SK-N-MC (cell line): ENCODE measurements around the gene C22orf15.
A peak's percentile ranks its signal among the peaks of the same experiment; 100 is the strongest.

Experiments used
- DNase-seq: peaks from one replicate; pipeline ENCODE4 v3.0.0-alpha.2; 2011; ENCODE audit warnings: low read depth, low spot score
- H3K27ac ChIP-seq: fragments of 200-600 bp; sonication (generic); 2 replicates; pipeline ENCODE4 v1.5.1; 2016; ENCODE audit warnings: mixed run types
- H3K36me3 ChIP-seq: fragments of 200-600 bp; sonication (generic); 2 replicates; pipeline ENCODE4 v1.6.1; 2017; ENCODE audit warnings: antibody characterized with exemption, low read length, mixed read lengths; ENCODE audit not compliant: insufficient read depth
- H3K4me3 ChIP-seq: fragments of 200-600 bp; sonication (generic); 2 replicates; pipeline ENCODE4 v1.5.1; 2016
- H3K9ac ChIP-seq: fragments of 200-600 bp; sonication (generic); 2 replicates; pipeline ENCODE4 v1.8.0; 2017; ENCODE audit warnings: mixed run types, mixed read lengths; ENCODE audit not compliant: insufficient read length
- H3K9me3 ChIP-seq: fragments of 200-600 bp; sonication (generic); 2 replicates; pipeline ENCODE4 v1.6.1; 2017; ENCODE audit warnings: low read depth, mild to moderate bottlenecking, antibody characterized with exemption, low read length, moderate library complexity, mixed read lengths
- EZH2 ChIP-seq: fragments of 200-600 bp; sonication (generic); IDR thresholded peaks from one replicate; pipeline ENCODE4 v1.6.1; 2017; ENCODE audit warnings: antibody characterized with exemption
- FOXP2 ChIP-seq: optimal IDR thresholded peaks from 2 replicates; pipeline ENCODE3; 2011; ENCODE audit warnings: mild to moderate bottlenecking, moderate library complexity; ENCODE audit not compliant: insufficient read depth; ENCODE audit errors: extremely low read length, control extremely low read depth
- POLR2AphosphoS5 ChIP-seq: IDR thresholded peaks from 2 replicates; pipeline ENCODE4 v1.6.1; 2012; ENCODE audit warnings: mild to moderate bottlenecking, low read depth, low read length, borderline replicate concordance

C22orf15 gene

DNA sequence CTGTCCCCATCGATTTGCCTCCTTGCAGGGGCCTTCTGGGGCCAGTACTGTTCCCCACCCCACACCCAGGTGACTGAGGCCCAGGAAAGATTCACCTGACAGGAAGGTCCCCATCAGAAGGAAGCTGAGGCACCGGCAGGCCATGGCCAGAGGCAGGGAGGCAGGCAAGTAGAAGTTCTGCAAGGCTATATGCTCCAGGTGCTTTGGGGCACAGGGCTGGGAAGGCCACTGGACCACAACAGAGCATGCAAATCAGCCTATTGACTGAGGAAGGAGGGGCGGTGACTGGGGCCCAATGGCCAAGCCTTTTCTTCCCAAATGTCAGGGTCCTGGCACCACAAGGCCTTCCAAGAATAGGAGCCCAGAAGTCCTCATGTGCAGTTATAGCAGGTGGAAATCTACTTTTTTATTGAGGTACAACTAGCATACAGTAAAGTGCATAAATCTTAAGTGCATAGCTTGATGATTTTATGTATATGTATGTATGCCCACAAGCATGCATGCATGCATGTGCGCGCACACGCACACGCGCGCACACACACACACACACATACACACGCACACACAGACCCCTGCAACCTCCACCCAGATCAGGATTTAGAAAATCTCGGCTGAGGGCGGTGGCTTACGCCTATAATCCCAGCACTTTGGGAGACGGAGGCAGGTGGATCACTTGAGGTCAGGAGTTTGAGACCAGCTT is 8.4 kb upstream of the C22orf15 start, which contains the start of gene VPREB3:
VPREB3 (minus strand) TSS at position 206 of the 700 bp plus-strand sequence; CDS start at position 144, 62 bp downstream.
- peak within 1 kb of the TSS; percentile 50; the same call in 1 of the 2 replicates for H3K27ac ChIP-seq
- DNase-seq, result no peak
- no peaks in the 10 kb centered on the region for H3K9me3 ChIP-seq
- no peak for TF ChIP-seq FOXP2
- no peak for TF ChIP-seq POLR2AphosphoS5
- TF ChIP-seq EZH2, result no peak
- no peak within 1 kb of the TSS for H3K4me3 ChIP-seq
- H3K9ac ChIP-seq, result no peak within 1 kb of the TSS
- no peaks in the 10 kb centered on the region for H3K36me3 ChIP-seq

- Histone ChIP-seq H3K9me3 (no peaks in the 10 kb centered on the region), H3K9ac (no peak overlapping the region), H3K4me3 (no peak overlapping the region), H3K27ac (peak overlapping the region; percentile 50; the same call in 1 of the 2 replicates), H3K36me3 (no peaks in the 10 kb centered on the region)
- DNase-seq, result no peak
- TF ChIP-seq EZH2 (no peak), FOXP2 (no peak), POLR2AphosphoS5 (no peak)
Observed at GRCh38 chr22:23754980-23755636, 7.7 kb upstream of the C22orf15 start.

DNA sequence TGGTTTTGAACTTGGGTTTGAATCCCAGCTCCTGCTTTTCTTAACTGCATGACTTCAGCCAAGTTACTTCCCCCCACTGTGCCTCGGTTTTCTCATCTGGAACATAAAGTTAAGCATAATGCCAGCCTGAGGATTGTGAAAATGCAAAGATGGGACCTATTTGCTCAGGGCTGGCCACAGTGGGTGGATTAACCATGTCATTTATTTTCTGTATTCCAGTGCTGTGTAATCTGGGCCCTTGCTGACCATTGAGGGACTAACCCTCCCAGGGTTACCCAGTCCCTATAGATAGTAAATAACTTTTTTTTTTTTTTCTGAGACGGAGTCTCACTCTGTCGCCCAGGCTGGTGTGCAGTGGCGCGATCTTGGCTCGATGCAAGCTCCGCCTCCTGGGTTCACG is 7.1 kb upstream of the C22orf15 start:
- Histone ChIP-seq H3K9me3 (no peaks in the 10 kb centered on the region), H3K9ac (no peak overlapping the region), H3K36me3 (no peaks in the 10 kb centered on the region), H3K4me3 (no peak overlapping the region), H3K27ac (no peak overlapping the region)
- DNase-seq, result no peak
- TF ChIP-seq POLR2AphosphoS5 (no peak), EZH2 (no peak), FOXP2 (no peak)

- Histone ChIP-seq H3K9me3 (no peaks in the 10 kb centered on the region), H3K27ac (no peak overlapping the region), H3K9ac (no peak overlapping the region), H3K4me3 (no peak overlapping the region), H3K36me3 (no peaks in the 10 kb centered on the region)
- TF ChIP-seq POLR2AphosphoS5 (no peak), FOXP2 (no peak), EZH2 (no peak)
- DNase-seq, result no peak
Observed at GRCh38 chr22:23756891-23757290, 5.9 kb upstream of the C22orf15 start.

DNA sequence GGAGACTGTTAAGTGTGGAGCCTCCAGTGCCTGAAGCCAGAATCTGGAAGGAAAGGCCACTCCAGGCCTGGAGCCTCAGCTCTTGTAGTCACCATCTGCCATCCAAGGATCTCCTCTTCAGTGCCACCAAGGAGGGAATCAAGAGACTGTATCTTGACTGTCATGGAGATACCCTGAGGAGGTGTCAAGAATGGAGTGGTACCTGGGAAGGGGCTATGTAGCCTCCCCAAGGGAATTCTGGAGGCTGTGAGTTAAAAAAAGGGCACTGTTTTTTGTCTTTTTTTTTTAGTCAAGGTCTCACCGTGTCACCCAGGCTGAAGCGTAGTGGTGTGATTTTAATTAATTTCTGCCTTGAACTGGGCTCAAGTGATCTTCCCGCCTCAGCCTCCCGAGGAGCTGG is 3.2 kb upstream of the C22orf15 start:
- no peak overlapping the region for H3K9ac ChIP-seq
- no peak for DNase-seq
- H3K4me3 ChIP-seq, result no peak overlapping the region
- H3K36me3 ChIP-seq, result no peaks in the 10 kb centered on the region
- H3K27ac ChIP-seq, result no peak overlapping the region
- H3K9me3 ChIP-seq, result no peaks in the 10 kb centered on the region
- TF ChIP-seq POLR2AphosphoS5 (no peak), FOXP2 (no peak), EZH2 (no peak)

- no peak for TF ChIP-seq POLR2AphosphoS5
- TF ChIP-seq FOXP2, result no peak
- TF ChIP-seq EZH2, result no peak
- Histone ChIP-seq H3K27ac (no peak overlapping the region), H3K36me3 (peaks cover under 1% of the 10 kb centered on the region; the same call in 1 of the 2 replicates), H3K9ac (no peak overlapping the region), H3K4me3 (no peak overlapping the region), H3K9me3 (no peaks in the 10 kb centered on the region)
- no peak for DNase-seq
Observed at GRCh38 chr22:23760056-23760455, 2.7 kb upstream of the C22orf15 start.

GRCh38 chr22:23763579-23763945 is 772 bp downstream of the C22orf15 start:
- H3K27ac ChIP-seq, result peak overlapping the region; percentile 85
- H3K9ac ChIP-seq, result no peak overlapping the region
- peak overlapping the region; percentile 73 for H3K4me3 ChIP-seq
- DNase-seq, result no peak
- no peaks in the 10 kb centered on the region for H3K9me3 ChIP-seq
- peak; percentile 59; the same call in 1 of the 2 replicates for TF ChIP-seq POLR2AphosphoS5
- no peak for TF ChIP-seq FOXP2
- TF ChIP-seq EZH2, result no peak
- peaks cover 9% of the 10 kb centered on the region; the same call in 1 of the 2 replicates for H3K36me3 ChIP-seq

DNA sequence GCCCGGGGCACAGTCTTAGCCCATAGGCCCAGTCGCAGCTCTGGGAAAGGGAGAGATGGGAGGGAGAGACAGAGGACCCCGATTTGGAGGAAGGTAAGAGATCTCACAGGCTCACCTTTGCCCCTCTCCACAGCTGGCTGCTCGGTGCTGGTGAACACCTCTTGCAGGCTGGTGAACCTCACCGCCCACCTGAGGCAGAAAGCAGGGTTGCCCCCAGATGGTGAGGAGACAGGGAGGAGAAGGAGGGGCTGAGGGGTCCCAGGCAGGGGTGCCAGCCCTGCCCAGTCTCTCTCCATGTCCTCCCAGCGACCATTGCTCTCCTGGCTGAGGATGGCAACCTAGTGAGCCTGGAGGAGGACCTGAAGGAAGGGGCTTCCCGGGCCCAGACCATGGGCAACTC is 1.2 kb downstream of the C22orf15 start:
- TF ChIP-seq FOXP2, result no peak
- TF ChIP-seq POLR2AphosphoS5, result no peak
- no peak for TF ChIP-seq EZH2
- no peaks in the 10 kb centered on the region for H3K9me3 ChIP-seq
- DNase-seq, result no peak
- H3K9ac ChIP-seq, result no peak overlapping the region
- peak overlapping the region; percentile 85 for H3K27ac ChIP-seq
- H3K4me3 ChIP-seq, result peak overlapping the region; percentile 73
- H3K36me3 ChIP-seq, result peaks cover 9% of the 10 kb centered on the region; the same call in 1 of the 2 replicates
